Activated T-cell treated with anti-CD3 and anti-CD28 coated beads for 24 hours (primary cell): ENCODE data around the gene PAN3.

Source experiments
- DNase-seq: peaks from one replicate; pipeline ENCODE4 v3.0.0-alpha.2; 2020; ENCODE audit warnings: low read depth

PAN3 gene

GRCh38 chr13:28301839-28302238 lies 163.5 kb downstream of the PAN3 start:
- DNase-seq, result no peak

GRCh38 chr13:28306325-28306724 lies 168.0 kb downstream of the PAN3 start:
- DNase-seq, result no peak

GRCh38 chr13:28313579-28313978 lies 175.2 kb downstream of the PAN3 start:
- DNase-seq, result no peak

- DNase-seq, result no peak
Measured at GRCh38 chr13:28314879-28315278, 176.5 kb downstream of the PAN3 start.

GRCh38 chr13:28316129-28316528 lies 177.8 kb downstream of the PAN3 start:
- no peak for DNase-seq

- DNase-seq, result no peak
Measured at GRCh38 chr13:28316836-28317235, 178.5 kb downstream of the PAN3 start.

- no peak for DNase-seq
Measured at GRCh38 chr13:28318496-28318895, 180.2 kb downstream of the PAN3 start.

GRCh38 chr13:28319528-28319927 lies 181.2 kb downstream of the PAN3 start:
- no peak for DNase-seq

- DNase-seq, result no peak
Measured at GRCh38 chr13:28320209-28320608, 181.9 kb downstream of the PAN3 start.

- no peak for DNase-seq
Measured at GRCh38 chr13:28320884-28321574, 182.7 kb downstream of the PAN3 start.

GRCh38 chr13:28321756-28322155 lies 183.4 kb downstream of the PAN3 start:
- no peak for DNase-seq

GRCh38 chr13:28322256-28322905 lies 184.0 kb downstream of the PAN3 start:
- DNase-seq, result no peak

- peak; percentile 40 for DNase-seq
Measured at GRCh38 chr13:28324181-28324789, 185.9 kb downstream of the PAN3 start.

GRCh38 chr13:28325022-28325421 lies 186.7 kb downstream of the PAN3 start:
- no peak for DNase-seq

GRCh38 chr13:28326056-28326455 lies 187.7 kb downstream of the PAN3 start:
- DNase-seq, result no peak

- DNase-seq, result no peak
Measured at GRCh38 chr13:28327373-28328270, 189.3 kb downstream of the PAN3 start.

GRCh38 chr13:28328271-28328607 lies 189.9 kb downstream of the PAN3 start:
- no peak for DNase-seq

- DNase-seq, result no peak
Measured at GRCh38 chr13:28329395-28330158, 191.2 kb downstream of the PAN3 start.

- no peak for DNase-seq
Measured at GRCh38 chr13:28333204-28333881, 195.0 kb downstream of the PAN3 start.

- DNase-seq, result no peak
Measured at GRCh38 chr13:28336193-28336657, 197.9 kb downstream of the PAN3 start.
